ENCODE results near the gene S100P.
"Not testable (repeated sequence)": the region's sequence is repeated elsewhere in the genome, so short reads cannot be mapped to it uniquely, and the experiment has no call there.

S100P gene
- long read RNA-seq, donor 1, transcript S100P-201 (2 exons, 1,279 nt) = major isoform, 38 of 38 reads
- long read RNA-seq, donor 1, partial matches to known transcripts = 0 of 38 reads
- long read RNA-seq, donor 1, other reads (novel, unspliced or antisense) = 0 of 38 reads
- long read RNA-seq, donor 2, partial matches to known transcripts = 0 of 2 reads
- long read RNA-seq, donor 2, other reads (novel, unspliced or antisense) = 0 of 2 reads
- long read RNA-seq, donor 3, partial matches to known transcripts = 0 of 3 reads
- long read RNA-seq, donor 3, other reads (novel, unspliced or antisense) = 0 of 3 reads
- long read RNA-seq, donor 4, partial matches to known transcripts = 0 of 4 reads
- long read RNA-seq, donor 4, other reads (novel, unspliced or antisense) = 0 of 4 reads
- long read RNA-seq, donor 5 = 0 reads
- long read RNA-seq, donor 6, transcript S100P-201 (2 exons, 1,279 nt) = major isoform, 6 of 6 reads
- long read RNA-seq, donor 6, partial matches to known transcripts = 0 of 6 reads
- long read RNA-seq, donor 6, other reads (novel, unspliced or antisense) = 0 of 6 reads
- long read RNA-seq, donor 7, transcript S100P-201 (2 exons, 1,279 nt) = major isoform, 17 of 120 reads
- long read RNA-seq, donor 7, partial matches to known transcripts = 88 of 120 reads
- long read RNA-seq, donor 7, other reads (novel, unspliced or antisense) = 14 of 120 reads
- long read RNA-seq, donor 8, partial matches to known transcripts = 0 of 1 reads
- long read RNA-seq, donor 8, other reads (novel, unspliced or antisense) = 0 of 1 reads

DNA sequence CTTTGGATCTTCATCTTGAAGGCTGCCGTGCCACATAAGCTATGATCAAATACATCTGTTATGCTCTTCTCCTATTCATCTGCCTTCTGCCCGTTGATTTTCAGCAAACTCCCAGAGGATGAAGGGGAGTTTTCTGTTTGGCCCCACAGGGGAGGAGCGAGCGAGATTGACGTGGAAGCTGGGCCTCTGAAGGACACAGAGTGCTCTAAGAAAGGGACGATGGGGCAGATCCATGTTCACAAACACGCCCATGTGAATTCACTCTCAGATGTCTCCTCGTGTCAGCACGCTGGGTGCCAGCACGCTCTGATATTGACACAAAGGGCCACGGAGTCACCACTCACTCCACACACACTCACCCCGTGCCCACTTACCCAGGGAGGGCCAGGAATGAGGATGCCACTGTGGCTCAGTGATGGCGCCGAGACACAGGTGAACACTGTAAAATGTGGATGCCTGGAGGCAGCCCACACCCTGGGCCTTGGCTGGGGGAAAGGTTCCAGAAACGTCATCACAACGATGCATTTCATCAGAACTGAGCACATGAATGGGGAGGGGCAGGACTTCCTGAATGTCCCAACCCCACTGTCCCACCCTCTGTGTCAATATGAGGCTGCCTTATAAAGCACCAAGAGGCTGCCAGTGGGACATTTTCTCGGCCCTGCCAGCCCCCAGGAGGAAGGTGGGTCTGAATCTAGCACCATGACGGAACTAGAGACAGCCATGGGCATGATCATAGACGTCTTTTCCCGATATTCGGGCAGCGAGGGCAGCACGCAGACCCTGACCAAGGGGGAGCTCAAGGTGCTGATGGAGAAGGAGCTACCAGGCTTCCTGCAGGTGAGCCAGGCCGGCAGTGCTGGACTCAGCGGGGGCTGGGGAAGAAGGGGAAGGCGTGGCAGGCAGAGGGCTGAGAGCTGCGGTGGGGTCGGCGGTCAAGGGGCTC lies at the start of gene S100P:
Gene S100P, plus strand, starts transcription at position 648 of the 946 bp plus-strand sequence. Its CDS starts 55 bp downstream, at position 703.
- no peak for DNase-seq

DNA sequence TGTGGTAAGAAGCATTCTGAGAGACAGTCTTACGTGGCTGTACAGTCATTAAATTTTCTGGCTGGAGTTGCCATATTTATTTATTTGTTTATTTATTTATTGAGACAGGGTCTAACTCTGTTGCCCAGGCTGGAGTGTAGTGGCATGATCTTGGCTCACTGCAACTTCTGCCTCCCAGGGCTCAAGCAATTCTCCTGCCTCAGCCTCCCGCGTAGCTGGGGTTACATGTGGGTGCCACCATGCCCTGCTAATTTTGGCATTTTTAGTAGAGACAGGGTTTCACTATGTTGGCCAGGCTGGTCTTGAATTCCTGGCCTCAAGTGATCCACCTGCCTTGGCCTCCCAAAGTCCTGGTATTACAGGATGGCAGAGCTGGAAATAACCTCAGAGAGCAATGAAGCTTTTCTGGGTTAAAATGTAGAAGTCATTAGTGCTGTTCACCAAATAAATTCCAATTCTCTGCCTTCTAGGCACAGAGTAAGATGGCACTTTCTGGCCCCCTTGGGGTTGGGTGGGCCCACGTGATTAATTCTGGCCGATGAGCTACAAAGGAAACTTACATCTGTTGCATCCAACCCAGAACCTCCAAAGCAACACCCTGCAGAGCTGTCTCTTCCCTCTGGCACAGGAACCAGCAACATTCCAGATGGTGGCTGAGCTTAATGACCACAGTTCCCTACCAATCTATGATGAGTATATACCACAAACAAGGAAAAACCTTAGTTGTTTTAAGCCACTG lies 48.7 kb upstream of the S100P start:
- DNase-seq = no peak

DNA sequence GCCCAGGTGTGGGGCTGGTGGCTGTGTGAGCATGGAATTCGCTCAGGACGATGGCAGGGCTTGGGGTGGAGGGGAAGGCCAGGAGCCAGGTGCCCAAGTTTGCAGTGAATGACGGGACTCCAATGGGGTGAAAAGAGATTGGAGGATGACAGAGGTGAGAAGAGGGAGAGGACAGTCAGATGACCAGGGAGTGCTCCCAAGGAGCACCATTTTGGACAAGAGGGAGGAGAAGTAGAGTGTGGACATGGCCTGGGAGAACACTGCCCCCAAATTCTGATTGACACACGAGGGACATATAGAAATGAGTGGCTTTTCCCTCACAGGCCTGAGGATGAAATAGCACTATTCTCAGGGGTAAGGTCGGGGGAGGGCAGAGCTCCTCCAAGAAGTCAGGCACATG lies 46.5 kb upstream of the S100P start:
- DNase-seq = no peak

DNA sequence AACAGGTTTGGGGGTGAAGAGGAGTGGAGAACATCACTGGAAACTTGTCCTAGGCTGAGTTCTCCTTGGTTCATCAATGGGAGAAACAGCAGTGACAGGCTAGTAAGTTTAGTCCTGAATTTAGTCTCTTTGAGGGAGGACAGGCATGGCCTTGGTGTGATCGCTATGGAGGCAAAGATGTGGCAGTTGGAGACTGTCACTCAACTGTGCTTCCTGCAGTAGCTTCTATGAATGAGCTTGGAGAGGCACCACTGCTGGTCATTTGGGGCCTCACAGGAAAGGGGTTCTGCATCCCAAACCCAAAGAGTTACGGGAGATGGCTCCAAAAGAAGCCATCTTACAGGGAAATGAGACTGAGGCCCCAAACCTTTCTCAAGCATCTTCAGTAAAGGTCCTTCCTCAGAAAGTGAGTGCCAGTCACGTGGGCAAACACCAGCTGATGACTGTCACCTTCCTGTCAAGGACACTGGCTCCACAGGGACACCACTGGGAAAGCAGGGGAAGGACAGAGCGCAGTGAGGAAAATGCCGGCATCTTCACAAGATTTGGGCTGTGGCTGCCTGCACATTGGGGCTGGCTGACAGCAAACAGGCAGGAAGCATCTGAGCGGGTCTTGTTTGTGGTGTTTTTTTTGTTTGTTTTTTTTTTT lies 46.0 kb upstream of the S100P start:
- DNase-seq = no peak

DNA sequence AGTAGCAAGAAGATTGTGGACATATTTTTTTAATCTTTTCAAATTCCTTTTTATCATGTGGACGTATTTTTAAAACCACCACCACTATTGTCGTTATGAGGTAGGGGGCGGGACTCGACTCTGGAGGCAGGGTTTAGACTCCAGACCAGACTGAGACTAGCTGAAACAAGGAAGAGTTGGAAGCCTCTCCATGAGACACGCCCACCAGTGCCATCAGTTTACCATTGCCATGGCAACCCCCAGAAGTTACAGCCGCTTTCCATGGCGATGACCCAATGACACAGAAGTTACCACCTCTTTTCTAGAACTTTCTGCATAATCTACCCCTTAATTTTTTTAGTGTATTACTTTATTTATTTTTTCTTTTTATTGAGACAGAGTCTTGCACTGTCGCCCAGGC lies 44.5 kb upstream of the S100P start:
- no peak for DNase-seq

DNA sequence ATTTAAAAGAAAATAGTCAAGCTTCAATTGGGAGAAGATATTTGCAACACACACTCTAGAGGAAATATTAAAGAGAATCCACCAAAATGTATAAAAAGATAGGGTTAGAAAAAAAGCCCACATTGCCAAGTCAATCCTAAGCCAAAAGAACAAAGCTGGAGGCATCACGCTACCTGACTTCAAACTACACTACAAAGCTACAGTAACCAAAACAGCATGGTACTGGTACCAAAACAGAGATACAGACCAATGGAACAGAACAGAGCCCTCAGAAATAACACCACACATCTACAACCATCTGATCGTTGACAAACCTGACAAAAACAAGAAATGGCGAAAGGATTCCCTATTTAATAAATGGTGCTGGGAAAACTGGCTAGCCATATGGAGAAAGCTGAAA lies 39.5 kb upstream of the S100P start:
- not testable (repeated sequence) for DNase-seq

DNA sequence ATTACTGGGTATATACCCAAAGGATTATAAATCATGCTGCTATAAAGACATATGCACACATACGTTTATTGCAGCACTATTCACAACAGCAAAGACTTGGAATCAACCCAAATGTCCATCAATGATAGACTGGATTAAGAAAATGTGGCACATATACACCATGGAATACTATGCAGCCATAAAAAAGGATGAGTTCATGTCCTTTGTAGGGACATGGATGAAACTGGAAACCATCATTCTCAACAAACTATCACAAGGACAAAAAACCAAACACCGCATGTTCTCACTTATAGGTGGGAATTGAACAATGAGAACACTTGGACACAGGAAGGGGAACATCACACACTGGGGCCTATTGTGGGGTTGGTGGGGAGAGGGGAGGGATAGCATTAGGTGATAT lies 38.4 kb upstream of the S100P start:
- not testable (repeated sequence) for DNase-seq

DNA sequence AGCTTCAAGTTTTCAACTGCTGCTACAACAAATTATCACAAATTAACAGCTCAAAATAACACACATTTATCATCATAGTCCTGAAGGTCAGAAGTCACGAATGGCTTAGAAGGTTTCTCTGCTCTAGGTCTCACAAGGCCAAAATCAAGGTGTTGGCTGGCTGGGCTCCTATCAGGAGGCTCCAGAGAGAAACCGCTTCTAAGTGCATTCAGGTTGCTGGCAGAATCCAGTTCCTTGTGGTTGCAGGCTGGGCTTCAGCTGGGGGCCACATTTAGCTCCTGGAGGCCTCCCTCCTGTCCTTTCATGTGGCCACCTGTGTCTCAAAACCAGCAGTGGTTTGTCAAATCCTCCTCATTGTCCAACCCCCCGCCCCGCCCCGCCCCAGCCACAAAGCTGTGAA lies 37.8 kb upstream of the S100P start:
- DNase-seq = no peak

DNA sequence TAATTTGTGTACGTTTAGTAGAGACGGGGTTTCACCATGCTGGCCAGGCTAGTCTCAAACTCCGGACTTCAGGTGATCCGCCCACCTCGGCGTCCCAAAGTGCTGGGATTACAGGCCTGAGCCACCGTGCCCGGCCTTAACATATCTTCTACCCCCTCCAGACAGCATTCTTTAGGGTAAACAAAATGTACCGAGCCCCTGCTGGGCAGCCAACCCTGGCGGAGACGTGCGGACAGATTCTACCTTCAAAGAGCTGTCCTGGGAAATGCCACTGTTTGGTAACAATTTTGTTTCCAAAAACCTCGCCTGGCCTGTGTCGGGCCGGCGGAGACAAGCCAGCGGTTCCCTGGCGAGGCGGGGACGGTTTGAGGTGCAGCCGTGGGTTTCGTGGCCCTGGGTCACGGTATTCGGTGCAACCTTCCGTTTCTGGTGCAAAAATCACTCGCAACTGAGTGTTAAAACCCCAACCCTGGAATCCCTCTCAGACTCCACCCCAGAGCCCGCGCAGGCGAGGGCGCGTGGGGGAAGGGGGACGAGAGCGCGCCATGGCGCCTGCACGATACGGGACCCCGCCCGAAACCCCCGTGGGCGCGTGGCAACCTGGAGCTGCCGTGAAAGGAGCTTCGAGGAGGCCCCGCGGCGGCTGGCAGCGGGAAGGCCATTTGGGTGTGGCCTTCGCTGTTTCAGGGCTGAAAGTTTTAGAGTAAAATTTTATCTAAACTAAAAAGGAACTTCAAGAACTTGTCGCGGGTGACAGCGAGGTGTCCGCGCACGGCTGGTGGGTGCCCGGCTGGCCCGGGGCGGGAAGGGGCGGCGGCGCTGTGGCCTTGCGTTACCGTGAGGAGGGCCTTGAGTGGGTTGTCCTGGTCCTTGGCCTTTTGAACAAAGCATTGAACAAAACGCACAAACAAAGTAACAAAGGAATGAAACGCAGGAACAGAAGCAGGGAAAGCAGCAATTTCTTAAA lies 36.2 kb upstream of the S100P start:
- no peak for DNase-seq

DNA sequence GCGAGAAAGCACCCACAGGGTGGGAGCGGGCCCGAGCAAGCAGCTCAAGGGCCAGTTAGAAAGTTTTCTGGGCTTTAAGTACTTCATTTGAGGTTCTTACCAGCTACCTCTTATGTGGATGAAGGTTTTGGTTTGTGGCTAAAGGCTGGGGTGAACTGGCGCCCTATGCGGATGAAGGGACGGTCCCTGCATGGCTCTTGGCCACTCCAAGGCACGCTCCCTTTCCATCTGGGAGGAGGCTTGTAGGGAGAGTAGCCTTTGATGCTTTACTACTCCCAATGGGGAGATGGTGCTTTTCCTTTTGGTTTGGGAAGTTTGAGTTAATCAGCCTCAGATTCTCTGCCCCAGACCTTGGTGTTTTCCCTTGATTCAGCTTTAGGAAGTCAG lies 35.5 kb upstream of the S100P start:
- no peak for DNase-seq

DNA sequence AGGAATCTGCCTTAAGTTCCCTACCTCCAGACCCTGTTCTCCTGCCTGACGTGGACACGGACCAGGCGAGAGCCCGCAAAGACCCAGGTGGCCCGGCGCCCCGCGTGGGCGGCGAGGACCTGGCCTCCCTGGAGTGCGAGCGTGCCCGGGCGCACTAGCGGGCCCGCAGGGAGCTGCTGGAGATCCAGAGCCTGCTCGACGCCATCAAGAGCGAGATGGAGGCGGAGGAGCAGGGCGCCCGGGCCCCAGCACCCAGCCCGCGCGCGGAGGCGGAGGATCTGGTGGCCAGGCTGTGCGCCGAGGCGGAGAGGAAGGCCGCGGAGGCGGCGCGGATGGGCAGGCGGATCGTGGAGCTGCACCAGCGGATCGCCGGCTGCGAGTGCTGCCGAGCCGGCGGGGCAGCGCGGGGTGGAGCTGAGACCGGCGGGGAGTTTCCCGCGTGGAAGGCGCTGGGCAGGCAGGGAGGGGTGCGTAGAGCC lies 35.0 kb upstream of the S100P start:
- peak; percentile 77 for DNase-seq

DNA sequence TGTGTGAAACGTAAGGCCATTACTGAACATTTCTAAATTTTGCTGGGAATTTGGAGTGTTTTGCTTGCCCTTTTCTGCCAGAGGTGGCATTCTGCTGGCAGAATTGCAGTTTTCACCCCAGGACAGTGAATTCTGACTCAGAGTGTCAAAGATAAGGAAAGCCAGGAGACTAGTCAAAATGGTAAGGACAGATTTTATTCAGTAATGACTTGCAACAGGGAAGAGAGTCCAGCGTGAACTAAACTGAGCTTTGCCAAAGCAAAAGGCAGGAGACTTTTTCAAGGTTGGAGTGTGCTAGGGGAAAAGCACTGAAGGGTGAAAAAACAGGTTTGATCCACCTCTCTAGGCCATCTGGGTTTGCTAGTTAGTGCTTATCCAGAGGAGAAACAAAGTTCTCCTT lies 33.8 kb upstream of the S100P start:
- no peak for DNase-seq

DNA sequence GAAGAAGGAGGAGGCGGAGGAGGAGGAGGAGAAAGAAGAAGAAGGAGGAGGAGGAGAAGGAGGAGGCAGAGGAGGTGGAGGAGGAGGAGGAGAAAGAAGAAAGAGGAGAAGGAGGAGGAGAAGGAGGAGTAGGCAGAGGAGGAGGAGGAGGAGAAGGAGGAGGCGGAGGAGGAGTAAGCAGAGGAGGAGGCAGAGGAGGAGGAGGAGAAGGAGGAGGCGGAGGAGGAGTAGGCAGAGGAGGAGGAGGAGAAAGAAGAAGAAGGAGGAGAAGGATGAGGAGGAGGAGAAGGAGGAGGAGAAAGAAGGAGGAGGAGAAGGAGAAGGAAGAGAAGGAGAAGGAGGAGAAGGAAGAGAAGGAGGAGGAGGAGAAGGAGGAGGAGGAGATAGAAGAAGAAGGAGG lies 33.2 kb upstream of the S100P start:
- no peak for DNase-seq

DNA sequence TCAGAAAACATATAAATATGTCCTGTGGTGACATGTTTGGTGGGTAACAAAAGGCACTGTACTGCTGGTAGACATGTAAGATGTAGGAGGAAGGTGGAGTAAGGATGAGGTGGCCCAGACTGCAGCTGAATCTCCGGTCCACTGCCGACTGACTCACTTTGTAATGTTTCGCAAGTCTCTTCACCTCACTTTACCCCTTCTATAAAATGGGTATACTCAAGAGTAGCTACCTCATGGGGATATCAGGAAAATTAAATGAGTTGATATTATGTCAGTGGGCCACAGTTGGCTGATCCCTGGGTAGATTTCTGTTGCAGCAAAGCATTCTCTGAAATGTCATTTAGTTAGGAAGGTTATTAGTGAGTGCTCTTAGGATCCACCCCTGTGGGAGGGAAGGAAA lies 31.1 kb upstream of the S100P start:
- DNase-seq = no peak

DNA sequence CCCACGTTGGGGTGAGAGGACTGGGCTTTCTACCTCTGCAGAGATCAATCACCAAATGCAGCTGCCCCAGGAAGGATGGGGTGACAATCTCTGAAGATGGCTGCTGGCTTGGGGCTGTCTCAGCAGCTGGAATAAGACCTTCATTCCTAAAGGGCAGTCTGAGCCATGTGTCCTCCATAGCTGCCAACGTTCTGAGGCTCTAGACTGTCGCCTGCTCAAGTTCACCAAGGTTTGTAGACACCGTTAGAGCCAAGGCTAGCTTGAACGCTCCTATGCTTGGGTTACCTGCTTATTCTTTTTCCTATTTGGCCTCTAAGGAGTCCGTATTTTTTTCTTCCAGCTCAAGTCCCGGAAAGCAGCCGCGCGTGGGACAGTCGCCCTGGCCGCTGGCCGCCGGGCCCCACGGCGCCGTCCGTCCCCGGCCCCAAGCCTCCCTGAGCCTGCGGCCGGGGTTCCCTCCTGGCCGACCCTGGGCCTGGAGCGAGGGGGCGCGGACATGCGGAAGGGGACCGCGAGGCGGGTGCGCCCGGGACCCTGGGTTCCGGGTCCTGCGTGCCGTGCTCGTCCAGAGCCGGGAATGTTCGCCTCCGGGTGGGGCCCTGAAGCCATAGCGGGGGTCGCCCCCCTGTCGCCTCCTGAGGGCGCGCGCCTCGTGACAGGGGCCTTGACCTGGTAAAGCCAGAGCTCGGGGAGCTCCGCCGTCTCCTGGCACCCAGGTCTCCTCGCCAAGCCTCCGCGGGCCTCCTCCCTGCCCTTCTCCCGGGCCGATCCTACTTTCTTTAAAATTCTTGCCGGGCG lies 29.9 kb upstream of the S100P start:
- peak; percentile 41 for DNase-seq

DNA sequence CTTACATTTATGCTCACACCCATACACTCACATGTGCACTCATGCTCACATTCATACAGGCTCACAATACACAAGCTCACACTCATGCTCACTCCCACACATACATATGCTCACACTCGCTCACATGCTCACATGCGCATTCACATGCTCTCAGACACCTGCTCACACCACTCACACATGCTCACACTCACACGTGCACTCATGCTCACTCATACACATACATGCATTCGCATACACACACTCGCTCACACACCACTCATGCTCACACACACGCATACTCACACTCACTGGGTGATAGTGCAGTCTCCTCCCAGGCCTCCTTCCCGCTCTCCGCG lies 28.4 kb upstream of the S100P start:
- no peak for DNase-seq

DNA sequence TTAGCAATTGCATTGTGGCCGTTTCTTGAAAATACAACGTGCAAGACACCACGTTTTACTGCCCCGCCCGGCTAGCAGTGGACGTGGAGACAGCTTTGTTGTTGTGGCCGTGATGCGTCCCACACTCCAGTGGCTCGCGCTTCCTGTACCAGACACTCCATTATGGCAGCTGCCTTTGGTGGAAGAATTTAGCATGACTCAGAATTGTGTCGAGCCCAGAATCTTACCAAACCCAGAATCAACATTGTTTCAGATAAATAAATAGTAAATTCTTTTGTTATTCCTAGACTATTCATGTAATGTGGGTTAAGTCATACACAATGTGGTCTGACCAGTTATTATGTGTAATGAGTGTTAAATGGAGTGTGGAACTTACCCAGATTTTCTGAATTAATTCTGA lies 25.3 kb upstream of the S100P start:
- no peak for DNase-seq

DNA sequence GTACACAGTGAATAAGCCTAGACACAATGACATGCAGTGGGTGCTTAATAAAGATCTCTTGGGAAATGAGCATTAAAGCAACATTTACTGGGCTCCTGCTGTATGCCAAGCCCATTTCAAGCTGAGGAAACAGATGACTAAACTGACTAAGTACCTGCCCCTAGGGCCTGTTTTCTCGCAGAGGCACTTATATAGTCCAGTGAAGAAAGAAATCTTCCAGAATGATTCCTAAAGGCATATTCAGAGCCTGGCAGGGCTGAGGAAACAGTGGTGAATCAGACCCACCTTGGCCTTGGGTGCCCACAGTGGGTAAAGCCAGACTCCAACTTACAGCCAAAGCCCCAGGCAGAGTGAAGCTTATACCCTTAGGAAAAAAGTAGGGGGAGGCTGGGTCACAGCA lies 22.0 kb upstream of the S100P start:
- no peak for DNase-seq

DNA sequence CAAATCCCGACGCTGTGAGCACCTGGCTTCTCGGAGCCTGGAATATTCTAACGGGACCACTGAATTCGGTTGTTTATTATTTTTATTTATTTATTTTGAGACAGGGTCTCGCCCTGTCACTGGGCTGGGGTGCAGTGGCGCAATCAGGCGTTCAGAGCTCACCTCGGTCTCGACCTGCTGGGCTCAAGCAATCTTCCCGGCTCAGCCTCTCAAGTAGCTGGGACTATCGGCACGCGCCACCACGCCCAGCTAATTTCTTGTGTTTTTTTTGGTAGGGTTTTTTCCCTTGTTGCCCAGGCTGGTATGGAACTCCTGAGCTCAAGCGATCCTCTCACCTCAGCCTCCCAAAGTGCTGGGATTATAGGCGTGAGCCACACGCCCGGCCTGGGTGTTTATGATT lies 21.5 kb upstream of the S100P start:
- no peak for DNase-seq
